ENCODE data around the gene B3GNT5.
A peak's percentile ranks its signal among the peaks of the same experiment; 100 is the strongest.
"Not testable (repeated sequence)": the region's sequence is repeated elsewhere in the genome, so short reads cannot be mapped to it uniquely, and the experiment has no call there.

The B3GNT5 gene, protein sequence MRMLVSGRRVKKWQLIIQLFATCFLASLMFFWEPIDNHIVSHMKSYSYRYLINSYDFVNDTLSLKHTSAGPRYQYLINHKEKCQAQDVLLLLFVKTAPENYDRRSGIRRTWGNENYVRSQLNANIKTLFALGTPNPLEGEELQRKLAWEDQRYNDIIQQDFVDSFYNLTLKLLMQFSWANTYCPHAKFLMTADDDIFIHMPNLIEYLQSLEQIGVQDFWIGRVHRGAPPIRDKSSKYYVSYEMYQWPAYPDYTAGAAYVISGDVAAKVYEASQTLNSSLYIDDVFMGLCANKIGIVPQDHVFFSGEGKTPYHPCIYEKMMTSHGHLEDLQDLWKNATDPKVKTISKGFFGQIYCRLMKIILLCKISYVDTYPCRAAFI

DNA sequence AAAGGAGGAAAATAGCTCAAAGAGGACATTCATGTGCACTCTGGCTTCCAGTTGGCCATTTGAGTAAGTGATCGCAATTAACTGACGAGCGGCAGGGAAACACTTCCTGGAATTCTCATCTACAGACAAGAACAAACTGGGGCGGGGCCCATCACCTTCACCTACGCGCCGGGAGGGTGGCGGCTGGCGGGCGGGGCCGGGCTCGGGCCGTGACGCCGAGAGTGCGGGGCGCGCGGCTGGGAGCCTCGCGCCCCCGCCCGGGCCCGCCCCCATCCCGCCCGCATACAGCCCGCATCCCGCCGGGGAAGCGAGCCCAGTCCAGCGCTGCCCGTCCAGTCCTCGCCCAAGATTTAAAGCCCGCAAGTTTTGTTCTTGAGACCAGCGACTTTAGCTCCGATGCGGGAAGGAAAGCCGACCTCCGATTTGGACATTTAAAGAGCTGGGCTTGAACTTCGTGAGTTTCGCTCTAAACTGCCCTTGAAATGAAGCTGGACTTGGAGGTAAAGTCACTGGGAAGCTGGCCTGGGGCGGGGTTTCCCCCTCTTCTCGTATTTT is at the start of gene B3GNT5:
Gene B3GNT5, plus strand, starts transcription at position 281 of the 555 bp plus-strand sequence. CDS start 16,546 bp downstream, outside the sequence.
- DNase-seq, result peak; percentile 96

- peak; percentile 18 for DNase-seq
These were observed 49.4 kb upstream of the B3GNT5 start for GRCh38 chr3:183203670-183204069.

GRCh38 chr3:183208260-183208659 is 44.8 kb upstream of the B3GNT5 start:
- DNase-seq, result no peak

DNA sequence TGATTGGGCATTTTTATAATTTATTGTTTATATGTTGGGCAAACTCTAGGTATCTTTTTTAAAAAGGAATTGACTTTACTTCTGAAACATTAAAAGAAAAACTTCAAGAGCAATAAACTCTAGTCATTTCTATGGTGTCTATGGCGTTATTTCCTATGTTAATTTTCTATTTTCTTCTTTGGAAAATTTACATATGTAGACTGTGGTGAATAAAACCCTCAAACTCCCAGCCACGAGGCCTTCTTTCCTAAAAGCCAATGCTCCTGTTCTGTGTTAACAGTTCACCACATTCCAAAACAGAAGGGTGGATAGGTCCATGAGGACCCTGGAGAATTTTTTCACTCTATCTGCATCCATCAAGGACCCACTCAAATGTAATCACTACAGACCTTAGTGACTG is 44.3 kb upstream of the B3GNT5 start:
- DNase-seq, result no peak

DNA sequence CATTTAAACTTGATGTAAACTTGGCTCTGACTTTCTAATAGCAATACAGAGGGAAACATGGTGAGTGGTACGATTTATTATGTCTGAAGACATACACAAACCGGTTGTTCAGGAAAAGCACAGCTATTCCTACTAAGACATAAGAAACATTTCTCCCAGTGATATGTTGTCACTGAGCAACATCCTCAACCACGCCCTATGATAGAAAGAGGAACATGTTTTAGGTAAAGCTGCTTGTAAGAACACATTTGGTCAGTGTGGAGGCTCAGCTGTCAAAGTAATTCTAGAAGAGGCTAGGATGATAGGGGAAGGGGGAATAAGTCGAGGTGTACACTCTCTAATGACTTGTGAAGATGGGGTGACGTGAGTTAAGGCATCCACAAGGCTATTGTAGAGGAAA is 42.7 kb upstream of the B3GNT5 start:
- DNase-seq, result no peak

DNA sequence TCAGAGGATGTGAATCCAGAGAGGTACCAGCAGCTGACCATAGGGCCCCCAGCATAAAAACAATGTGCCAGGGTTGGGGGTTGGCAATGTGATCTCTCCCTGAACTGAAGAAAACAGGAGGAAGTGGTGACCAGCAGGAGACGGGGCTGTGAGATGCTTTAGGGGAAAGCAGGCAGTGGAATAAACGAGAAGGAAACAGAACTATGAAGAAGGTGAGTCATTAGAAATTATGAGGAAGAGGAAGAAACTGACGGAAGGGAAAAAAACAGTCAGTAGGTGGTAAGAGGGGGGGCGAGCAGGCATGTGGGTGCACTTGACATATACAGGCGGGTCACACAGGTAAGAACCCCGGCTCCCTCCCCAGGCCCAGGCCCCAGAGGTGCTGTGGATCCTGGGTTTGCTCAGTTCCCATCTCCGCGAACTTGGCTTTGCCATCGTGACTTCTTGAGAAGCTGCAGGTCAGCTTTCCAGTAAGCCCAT is 42.2 kb upstream of the B3GNT5 start:
- no peak for DNase-seq

GRCh38 chr3:183211352-183211751 is 41.7 kb upstream of the B3GNT5 start:
- no peak for DNase-seq

DNA sequence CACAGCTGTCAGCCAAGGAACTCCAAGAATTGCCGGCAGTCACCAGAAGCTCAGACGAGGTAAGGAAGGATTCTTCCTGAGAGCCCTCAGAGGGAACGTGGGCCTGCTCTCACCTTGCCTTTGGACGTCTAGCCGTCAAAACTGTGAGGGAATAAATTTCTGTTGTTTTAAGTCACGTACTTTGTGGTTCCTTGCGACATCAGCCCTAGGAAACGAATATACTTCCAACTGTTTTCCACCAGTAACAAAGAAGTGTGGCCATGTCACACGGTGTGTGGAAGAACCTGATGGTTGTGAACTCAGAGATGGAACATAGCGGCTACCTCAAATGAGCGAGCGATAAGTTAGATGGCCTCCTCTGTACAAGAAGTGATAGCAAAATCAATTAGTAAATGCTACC is 41.0 kb upstream of the B3GNT5 start:
- no peak for DNase-seq

GRCh38 chr3:183212565-183212964 is 40.5 kb upstream of the B3GNT5 start:
- no peak for DNase-seq

DNA sequence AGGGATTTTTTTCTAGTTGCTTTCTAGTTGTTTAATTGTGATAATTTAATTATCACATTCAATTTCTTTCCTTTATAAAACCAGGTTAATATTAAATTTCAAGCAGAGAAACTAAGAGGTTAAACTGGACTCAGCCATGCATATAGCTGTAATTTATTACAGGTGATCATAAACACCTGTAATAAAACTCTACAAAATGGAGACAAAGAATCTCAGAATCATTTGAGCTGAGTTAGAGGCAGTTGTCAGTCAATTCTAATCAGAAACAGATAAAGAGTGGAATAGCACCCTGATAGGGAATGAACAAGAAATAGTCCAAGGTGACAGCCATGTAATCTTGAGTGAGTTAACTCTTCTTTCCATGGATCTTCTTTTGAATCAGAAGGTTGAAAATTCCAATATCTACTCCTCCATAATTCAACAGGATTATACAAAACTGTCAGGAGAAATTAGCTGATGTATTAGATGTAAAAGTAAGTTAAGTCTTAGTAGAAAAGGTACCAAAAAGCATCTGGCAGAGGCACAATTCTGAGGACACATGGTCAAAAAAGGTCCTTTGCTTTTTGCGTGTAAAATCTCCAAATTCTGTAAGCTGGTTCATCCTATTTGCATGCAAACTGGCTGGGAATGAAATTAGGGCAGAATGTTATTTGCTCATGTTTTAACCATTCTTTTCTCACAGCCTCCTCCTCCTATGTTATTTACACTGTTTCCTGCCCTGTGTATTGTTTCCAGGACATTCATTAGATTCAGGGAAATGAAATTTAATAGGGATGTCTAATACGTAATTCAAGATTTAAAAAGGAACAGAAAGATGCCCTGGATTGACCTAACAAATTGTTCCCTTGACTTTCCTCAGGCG is 39.4 kb upstream of the B3GNT5 start:
- peak; percentile 23 for DNase-seq

DNA sequence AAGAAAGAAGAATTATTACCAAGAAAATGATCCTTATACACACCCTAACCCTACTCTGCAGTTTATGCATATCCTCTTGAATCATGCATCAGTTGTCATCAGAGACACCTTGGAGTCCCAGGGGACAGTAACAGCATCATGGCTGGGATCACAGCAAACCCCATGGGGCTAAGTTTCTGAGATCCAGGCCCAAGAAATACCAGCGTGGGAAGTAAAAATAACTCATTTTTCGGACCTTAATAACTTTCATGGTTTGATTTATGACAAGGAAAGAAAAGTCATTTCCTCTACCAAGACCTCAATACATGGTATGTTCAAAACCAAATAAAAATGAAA is 38.8 kb upstream of the B3GNT5 start:
- DNase-seq, result no peak

DNA sequence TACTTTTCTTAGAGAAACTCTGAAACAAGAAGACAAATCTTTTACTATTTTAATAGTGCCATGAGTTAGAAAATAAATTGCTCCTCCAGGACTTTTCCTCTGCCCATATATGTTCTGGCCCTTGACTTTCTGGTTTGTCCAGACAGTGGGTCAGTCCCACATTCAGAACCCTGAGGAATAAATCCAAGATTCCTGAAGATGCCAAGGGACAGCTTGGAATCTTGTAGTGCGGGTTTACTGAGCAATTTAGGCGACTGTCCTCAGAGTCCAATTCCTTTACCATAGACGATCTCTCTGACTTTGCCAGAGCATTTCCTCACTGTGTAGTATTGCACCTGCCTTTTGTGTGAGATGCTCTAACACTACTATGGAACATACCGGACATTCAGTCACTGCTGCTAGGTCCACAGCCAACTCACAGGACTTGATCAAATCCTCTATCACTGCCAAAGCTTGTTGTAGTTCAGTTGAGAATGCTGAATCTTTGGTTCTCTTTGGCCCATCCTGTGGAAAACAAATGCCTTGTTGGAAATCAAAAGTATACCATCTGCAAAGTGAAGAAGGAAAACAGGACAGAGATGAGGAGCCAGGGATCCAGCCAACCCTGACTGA is 37.4 kb upstream of the B3GNT5 start:
- no peak for DNase-seq

DNA sequence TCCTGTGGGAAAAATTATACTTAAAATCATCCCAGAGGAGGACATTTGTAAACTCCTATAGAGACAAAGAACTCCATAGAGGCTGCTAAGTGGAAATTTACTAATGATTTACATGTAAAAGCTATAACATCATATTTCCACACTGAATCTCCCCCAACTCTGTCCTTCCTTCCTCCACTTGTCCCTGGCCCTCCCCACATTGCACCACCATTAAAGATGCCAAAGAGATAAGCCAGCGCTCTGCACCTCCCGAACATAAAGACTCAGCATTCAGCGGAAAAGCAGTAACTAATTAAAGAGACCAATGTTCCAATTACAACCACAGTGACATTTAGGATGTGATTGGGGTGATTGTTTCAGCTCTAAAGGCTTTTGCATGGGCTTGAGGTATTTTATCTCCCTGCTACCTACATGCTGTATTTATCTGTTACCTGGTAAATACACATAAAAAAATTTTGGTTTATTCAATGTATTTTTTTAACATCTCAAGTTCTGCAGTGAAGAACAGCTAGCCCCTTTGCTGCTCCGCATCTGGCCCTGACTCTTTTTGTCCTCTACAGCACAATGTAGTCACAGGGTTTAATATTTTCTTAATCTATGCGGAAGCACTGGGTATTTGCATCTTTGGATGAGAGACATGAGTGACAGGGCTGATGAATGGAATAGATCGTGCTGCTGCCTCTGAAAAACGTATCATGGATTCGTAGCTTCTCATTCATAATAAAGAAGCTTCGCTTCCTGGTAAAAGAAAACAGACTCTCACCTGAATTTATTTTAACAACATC is 35.3 kb upstream of the B3GNT5 start:
- no peak for DNase-seq

GRCh38 chr3:183218826-183219225 is 34.2 kb upstream of the B3GNT5 start:
- no peak for DNase-seq

DNA sequence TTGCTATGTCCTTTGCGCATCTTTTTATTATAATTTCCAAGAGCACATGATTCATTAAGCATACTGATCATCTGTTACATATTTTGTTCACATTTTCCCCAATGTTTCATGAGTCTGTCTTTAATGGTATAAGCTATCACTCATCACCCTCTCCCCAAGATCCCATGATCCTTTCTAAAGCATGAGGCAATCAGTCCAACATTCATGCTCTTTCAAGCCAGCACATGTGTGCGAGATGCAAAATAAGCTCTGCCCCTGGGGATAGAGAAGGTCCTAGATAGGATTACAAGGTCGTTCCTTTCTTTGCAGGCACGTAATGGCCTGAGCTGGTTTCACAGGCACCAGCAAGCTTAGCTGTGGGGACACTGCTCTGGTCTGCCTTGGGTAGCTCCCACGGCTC is 32.2 kb upstream of the B3GNT5 start:
- no peak for DNase-seq

DNA sequence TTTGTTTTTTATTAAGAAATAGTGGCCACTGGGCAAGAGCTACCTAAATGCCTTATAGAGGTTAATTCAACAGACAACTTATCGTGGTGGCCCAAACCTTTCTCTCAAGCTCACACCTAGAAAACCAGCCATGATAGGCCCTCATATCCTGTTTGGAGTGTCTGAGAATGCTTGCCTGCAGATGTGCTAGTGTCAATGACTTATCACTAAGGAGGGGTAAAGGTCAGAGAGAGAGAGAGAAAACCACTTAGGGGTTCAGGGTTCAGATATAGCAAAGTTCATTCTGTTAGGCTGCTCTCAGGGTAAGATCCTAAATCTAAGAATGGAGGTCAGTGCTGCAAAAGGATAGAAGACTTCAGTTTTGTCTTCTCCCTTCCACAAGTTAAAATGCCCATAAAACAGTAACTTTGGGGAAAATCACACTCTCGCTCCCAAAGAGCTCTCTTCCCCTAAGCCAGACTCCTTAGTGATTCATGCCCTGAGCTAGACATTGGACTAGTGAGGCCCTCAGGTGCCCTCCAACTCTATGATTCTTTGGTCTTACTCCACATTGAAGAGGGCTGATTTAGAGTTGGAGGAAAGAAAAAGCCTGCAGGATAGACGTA is 30.3 kb upstream of the B3GNT5 start:
- no peak for DNase-seq

- DNase-seq, result no peak
These were observed 28.7 kb upstream of the B3GNT5 start for GRCh38 chr3:183224180-183224970.

DNA sequence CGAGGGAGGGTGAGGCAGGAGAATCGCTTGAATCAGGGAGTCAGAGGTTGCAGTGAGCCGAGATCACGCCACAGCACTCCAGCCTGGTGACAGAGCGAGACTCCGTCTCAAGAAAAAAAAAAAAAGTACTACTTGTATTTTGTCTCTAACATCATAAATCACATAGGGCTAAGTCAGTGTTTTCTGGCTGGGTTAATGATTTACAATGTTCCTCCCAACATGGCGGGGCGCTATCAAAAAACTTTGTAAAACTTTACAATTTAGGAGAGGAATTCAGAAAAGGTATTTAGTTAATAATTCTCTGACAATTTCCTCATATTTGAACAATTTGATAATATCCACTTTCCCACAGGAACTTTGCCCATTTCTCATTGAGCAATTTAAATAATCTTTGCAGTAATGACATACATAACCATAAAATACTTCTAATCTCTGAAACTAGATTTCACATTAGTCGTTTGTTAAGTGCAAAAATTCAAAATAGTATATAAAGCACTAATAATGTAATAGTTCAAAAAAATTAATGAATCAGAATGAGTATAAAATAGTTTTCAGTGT is 26.6 kb upstream of the B3GNT5 start:
- no peak for DNase-seq

GRCh38 chr3:183227586-183227985 is 25.5 kb upstream of the B3GNT5 start:
- DNase-seq, result no peak

- no peak for DNase-seq
These were observed 23.9 kb upstream of the B3GNT5 start for GRCh38 chr3:183229178-183229577.

DNA sequence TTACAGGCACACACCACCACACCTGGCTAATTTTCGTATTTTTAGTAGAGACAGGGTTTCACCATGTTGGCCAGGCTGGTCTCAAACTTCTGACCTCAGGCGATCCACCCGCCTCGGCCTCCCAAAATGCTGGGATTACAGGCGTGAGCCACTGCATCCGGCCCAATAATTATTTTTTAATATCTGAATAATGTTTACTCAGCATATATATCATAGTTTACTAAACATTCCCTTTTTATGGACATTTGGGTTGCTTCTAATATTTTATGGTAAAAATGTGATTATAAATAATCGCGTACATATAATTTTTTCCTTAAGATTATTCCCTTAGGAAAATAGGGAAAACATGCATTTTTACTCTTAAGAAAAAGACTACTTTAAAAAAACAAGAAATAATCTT is 22.8 kb upstream of the B3GNT5 start:
- DNase-seq, result not testable (repeated sequence)

Data from NCI-H1105 treated with DMSO at 0.1 percent for 48 hours (cell line).